Endodermal cell (in vitro differentiated cells): ENCODE results near the gene GHRL. TPM values are rescaled to one million over a fixed set of nuclear protein-coding genes. Genes with fewer than 3 reads are reported as not detected.
"Not testable (repeated sequence)": the region's sequence is repeated elsewhere in the genome, so short reads cannot be mapped to it uniquely, and the experiment has no call there.

Experiments
- DNase-seq: peaks from one replicate; pipeline ENCODE4 v3.0.0-alpha.2; 2017
- H3K27ac ChIP-seq: 2 replicates; pipeline ENCODE4 v1.5.1; 2013; ENCODE audit warnings: mild to moderate bottlenecking, low read depth, low read length, moderate library complexity
- H3K27me3 ChIP-seq: 2 replicates; pipeline ENCODE4 v1.6.1; 2013; ENCODE audit warnings: mild to moderate bottlenecking, low read length, moderate library complexity; ENCODE audit not compliant: insufficient read depth, control insufficient read depth, poor library complexity, severe bottlenecking
- H3K36me3 ChIP-seq: 2 replicates; pipeline ENCODE4 v1.7.0; 2013; ENCODE audit warnings: mild to moderate bottlenecking, low read length, moderate library complexity; ENCODE audit not compliant: control insufficient read depth, insufficient read depth
- H3K4me1 ChIP-seq: one replicate; pipeline ENCODE4 v1.7.0; 2013; ENCODE audit warnings: low read length; ENCODE audit not compliant: control insufficient read depth, insufficient read depth
- H3K4me3 ChIP-seq: 2 replicates; pipeline ENCODE4 v1.5.1; 2013; ENCODE audit warnings: mild to moderate bottlenecking, low read length, moderate library complexity
- H3K9ac ChIP-seq: 2 replicates; pipeline ENCODE4 v1.6.1; 2013; ENCODE audit warnings: mild to moderate bottlenecking, low read length, moderate library complexity; ENCODE audit not compliant: poor library complexity, severe bottlenecking; ENCODE audit errors: extremely low read depth
- H3K9me3 ChIP-seq: 2 replicates; pipeline ENCODE4 v1.6.1; 2013; ENCODE audit warnings: mild to moderate bottlenecking, low read length, moderate library complexity; ENCODE audit not compliant: control insufficient read depth
- H3K27ac Mint-ChIP-seq: 2 replicates; pipeline ENCODE4 v1.8.0; 2020; ENCODE audit warnings: mixed read lengths
- H3K27me3 Mint-ChIP-seq: 2 replicates; pipeline ENCODE4 v1.8.0; 2021; ENCODE audit warnings: mild to moderate bottlenecking, mixed read lengths; ENCODE audit not compliant: insufficient read depth
- H3K36me3 Mint-ChIP-seq: 2 replicates; pipeline ENCODE4 v1.8.0; 2020; ENCODE audit warnings: low read depth, mixed read lengths
- H3K4me1 Mint-ChIP-seq: 2 replicates; pipeline ENCODE4 v1.8.0; 2020; ENCODE audit warnings: mixed read lengths
- H3K4me3 Mint-ChIP-seq: 2 replicates; pipeline ENCODE4 v1.8.0; 2020; ENCODE audit warnings: mild to moderate bottlenecking, moderate library complexity, mixed read lengths
- H3K9me3 Mint-ChIP-seq: 2 replicates; pipeline ENCODE4 v1.8.0; 2020; ENCODE audit warnings: mild to moderate bottlenecking, mixed read lengths
- CTCF ChIP-seq: fragments of 200-600 bp; sonication (generic); conservative IDR thresholded peaks from 2 replicates; pipeline ENCODE4 v1.5.0; 2021; ENCODE audit warnings: antibody characterized with exemption, mild to moderate bottlenecking
- WGBS, 2 experiments: methylation state at CpG; one replicate each; pipeline versions ENCODE4 v1.1.5 to v1.1.7; 2013; ENCODE audit warnings: missing lambda C conversion rate in 2 of 2, mixed read lengths in 1 of 2; ENCODE audit not compliant: insufficient coverage in 1 of 2, insufficient read length in 1 of 2; 5-methylcytosine and 5-hydroxymethylcytosine counted together
- total RNA-seq, 2 donors: library from RNA; stranded (reverse); fragmentation: NEBNext Ultra II Directional in 1 of 2; extraction: Animal tissue kit (Norgen Biotek cat#: 25700) in 1 of 2; gene quantifications; 2 replicates in 1 of 2; 3 replicates in 1 of 2; pipeline ENCODE4 v1.2.1, GENCODE V29; 2021

The GHRL gene
- total RNA-seq, 2 donors from 2014 or later, result not detected

GRCh38 chr3:10268116-10268515 is 24.6 kb downstream of the GHRL start:
- Histone ChIP-seq H3K9ac (no peak overlapping the region), H3K4me1 (no peaks in the 10 kb centered on the region), H3K9me3 (no peaks in the 10 kb centered on the region), H3K27ac (no peak overlapping the region), H3K27me3 (no peaks in the 10 kb centered on the region), H3K36me3 (peaks cover 62% of the 10 kb centered on the region), H3K4me3 (no peak overlapping the region)
- TF ChIP-seq CTCF, result no peak
- Mint-ChIP-seq H3K36me3 (peaks cover 55% of the 10 kb centered on the region), H3K9me3 (no peaks in the 10 kb centered on the region), H3K4me3 (no peak overlapping the region), H3K27me3 (no peaks in the 10 kb centered on the region), H3K27ac (no peak overlapping the region), H3K4me1 (peaks cover 9% of the 10 kb centered on the region)
- no peak for DNase-seq

- H3K27ac Mint-ChIP-seq, H3K4me3 Mint-ChIP-seq, H3K27me3 ChIP-seq, DNase-seq, H3K9ac ChIP-seq, H3K9me3 ChIP-seq, H3K27me3 Mint-ChIP-seq, H3K4me1 Mint-ChIP-seq, H3K4me1 ChIP-seq, H3K9me3 Mint-ChIP-seq, H3K27ac ChIP-seq, H3K4me3 ChIP-seq: not testable (repeated sequence)
- WGBS, 2 experiments, result 77 to 95% methylated on average over 3 to 7 of the region's 7 CpGs
- peaks cover 57% of the 10 kb centered on the region for H3K36me3 Mint-ChIP-seq
- peaks cover 62% of the 10 kb centered on the region for H3K36me3 ChIP-seq
These were observed 25.8 kb downstream of the GHRL start for GRCh38 chr3:10266936-10267335.

- Histone ChIP-seq H3K9me3 (no peaks in the 10 kb centered on the region), H3K4me3 (no peak overlapping the region), H3K9ac (no peak overlapping the region), H3K36me3 (peaks cover 59% of the 10 kb centered on the region), H3K27me3 (no peaks in the 10 kb centered on the region), H3K4me1 (no peaks in the 10 kb centered on the region), H3K27ac (no peak overlapping the region)
- Mint-ChIP-seq H3K9me3 (no peaks in the 10 kb centered on the region), H3K4me3 (no peak overlapping the region), H3K27ac (no peak overlapping the region), H3K27me3 (no peaks in the 10 kb centered on the region), H3K36me3 (peaks cover 56% of the 10 kb centered on the region), H3K4me1 (peaks cover 9% of the 10 kb centered on the region)
- no peak for DNase-seq
- no peak for TF ChIP-seq CTCF
- 88% methylated on average over 2 of the region's 2 CpGs; no CpG with 5 or more reads in 1 of the 2 experiments for WGBS, 2 experiments
These were observed 26.9 kb downstream of the GHRL start for GRCh38 chr3:10265833-10266232.

GRCh38 chr3:10263646-10264363 is 28.9 kb downstream of the GHRL start:
- Mint-ChIP-seq H3K27me3 (no peaks in the 10 kb centered on the region), H3K4me3 (no peak overlapping the region), H3K27ac (peak overlapping the region; percentile 74), H3K4me1 (peaks cover 9% of the 10 kb centered on the region), H3K36me3 (peaks cover 56% of the 10 kb centered on the region), H3K9me3 (no peaks in the 10 kb centered on the region)
- DNase-seq, result peak; percentile 92
- WGBS, 2 experiments, result 53 to 89% methylated on average over 5 to 12 of the region's 12 CpGs
- Histone ChIP-seq H3K4me1 (no peaks in the 10 kb centered on the region), H3K36me3 (peaks cover 64% of the 10 kb centered on the region), H3K27ac (peak overlapping the region; percentile 10), H3K9ac (no peak overlapping the region), H3K27me3 (no peaks in the 10 kb centered on the region), H3K9me3 (no peaks in the 10 kb centered on the region), H3K4me3 (no peak overlapping the region)
- peak; percentile 74 for TF ChIP-seq CTCF
